Sigmoid colon (tissue), 7 donors: ENCODE results near the gene ITGA7. TPM values are rescaled to one million over a fixed set of nuclear protein-coding genes. Genes with fewer than 3 reads are reported as not detected.
A peak's percentile ranks its signal among the peaks of the same experiment; 100 is the strongest.

ENCODE experiments used
- DNase-seq: peaks from one replicate; pipeline ENCODE4 v3.0.0-alpha.2; 2019
- H3K27ac ChIP-seq, 4 donors: fragments of 200-600 bp; sonication (generic); one replicate each; pipeline ENCODE4 v1.5.1; 2016 to 2019; ENCODE audit warnings: mild to moderate bottlenecking in 1 of 4
- H3K27me3 ChIP-seq, 3 donors: fragments of 200-600 bp; sonication (generic); one replicate each; pipeline ENCODE4 v1.5.1; 2019; ENCODE audit warnings: mild to moderate bottlenecking in 1 of 3
- H3K36me3 ChIP-seq, 4 donors: fragments of 200-600 bp; sonication (generic); one replicate each; pipeline ENCODE4 v1.5.1; 2016 to 2019
- H3K4me1 ChIP-seq, 4 donors: fragments of 200-600 bp; sonication (generic); one replicate each; pipeline ENCODE4 v1.5.1; 2017 to 2019
- H3K4me3 ChIP-seq, 4 donors: fragments of 200-600 bp; sonication (generic); one replicate each; pipeline ENCODE4 v1.5.1; 2017 to 2019; ENCODE audit warnings: mild to moderate bottlenecking in 2 of 4, moderate library complexity in 1 of 4
- H3K9me3 ChIP-seq, 4 donors: fragments of 200-600 bp in 3 of 4; sonication (generic) in 3 of 4; one replicate each; pipeline versions ENCODE4 v1.5.1 to v1.6.1; 2013 to 2019
- EP300 ChIP-seq, 4 donors: sonication (generic); formaldehyde crosslinking; IDR thresholded peaks; one replicate each; pipeline ENCODE4 v1.6.1; 2017; ENCODE audit warnings: antibody characterized with exemption in 4 of 4
- POLR2A ChIP-seq, 2 donors: fragments of 450-650 bp; IDR thresholded peaks; one replicate each; pipeline ENCODE4 v1.6.1; 2016; ENCODE audit warnings: antibody characterized with exemption in 2 of 2, mild to moderate bottlenecking in 2 of 2, moderate library complexity in 2 of 2
- POLR2AphosphoS5 ChIP-seq, 4 donors: sonication (generic); formaldehyde crosslinking; IDR thresholded peaks; one replicate each; pipeline ENCODE4 v1.6.1; 2017; ENCODE audit warnings: antibody characterized with exemption in 4 of 4
- WGBS, 2 donors: extraction: QIAGEN DNeasy Blood & Tissue Kit; methylation state at CpG; one replicate each; pipeline ENCODE4 v1.1.7; 2013; 5-methylcytosine and 5-hydroxymethylcytosine counted together
- intact Hi-C: fragments of 100-400 bp; cut with DNase I; formaldehyde crosslinking; loops from one replicate; pipeline ENCODE4 v1.15.1; 2023
- polyA plus RNA-seq, 3 donors: library from polyadenylated mRNA; stranded (reverse); fragments of 200-250 nt; gene quantifications; one replicate each; pipeline ENCODE4 v1.2.3, GENCODE V29; 2013
- total RNA-seq, 4 donors: library from RNA; depleted of rRNA; stranded (reverse); fragments of >200 nt; gene quantifications; one replicate each; pipeline ENCODE4 v1.1.0, GENCODE V29; 2016
- TF ChIP-seq, protein P1 (sequence below), 4 experiments: fragments of 450-650 bp in 3 of 4; fragments of 200-600 bp in 1 of 4; IDR thresholded peaks; one replicate each; pipeline ENCODE4 v1.5.1; 2016 to 2019; ENCODE audit warnings: antibody characterized with exemption in 4 of 4, mild to moderate bottlenecking in 3 of 4, moderate library complexity in 2 of 4
- donor health status: healthy with polysubstance abuse.
- donor health status: Bipolar disorder and iron deficiency.
- donor health status: healthy.

ITGA7 gene
- total and polyA plus RNA-seq, 7 donors: 1.8 to 588 (median 66.6) TPM

DNA sequence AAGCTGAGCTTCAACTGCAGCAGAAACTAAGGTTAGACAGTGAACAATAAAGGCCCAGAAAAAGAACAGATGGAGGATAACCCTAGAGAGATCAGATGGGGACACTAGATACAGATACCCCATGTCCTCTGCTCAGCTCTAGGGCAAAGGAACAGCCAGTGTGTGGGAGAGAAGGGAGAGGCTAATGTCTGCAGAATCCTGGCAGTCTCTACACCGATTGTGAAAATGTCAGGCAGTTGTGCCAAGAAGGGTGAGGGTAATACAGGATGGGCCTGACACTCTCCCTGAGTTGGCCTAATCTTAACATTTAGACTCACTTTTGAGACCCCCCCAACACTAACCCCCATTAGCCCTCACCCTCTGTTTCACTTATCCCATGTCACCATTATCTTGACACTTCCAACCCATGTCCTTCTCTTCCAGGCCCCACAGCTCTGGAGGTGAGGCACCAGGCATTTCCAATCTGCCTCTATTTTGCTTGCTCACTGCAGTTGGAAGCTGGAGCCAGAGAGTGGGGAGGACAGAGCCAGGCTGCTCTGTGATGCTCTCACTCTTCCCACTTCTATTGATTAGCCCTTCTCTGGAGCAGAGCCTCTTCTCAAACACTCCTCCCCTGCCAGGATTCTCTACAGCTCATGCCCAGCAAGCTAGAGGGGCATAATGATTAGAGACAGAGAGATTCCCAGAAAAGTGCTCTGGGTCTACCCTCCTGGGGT is 5.2 kb upstream of the ITGA7 start:
- Histone ChIP-seq H3K36me3 (no peaks in the 10 kb centered on the region), H3K9me3 (no peaks in the 10 kb centered on the region), H3K27ac (peak overlapping the region; percentile 76 to 100 (median 97)), H3K4me1 (peaks cover 0 to 86% (median 74%) of the 10 kb centered on the region in 4 donors), H3K4me3 (no peak overlapping the region), H3K27me3 (no peaks in the 10 kb centered on the region)
- DNase-seq: no peak
- TF ChIP-seq EP300 (IDR thresholded peaks at IDR 0.05) (no peak), POLR2A (IDR thresholded peaks at IDR 0.05) (no peak), POLR2AphosphoS5 (IDR thresholded peaks at IDR 0.05) (no peak)
- TF ChIP-seq, protein P1, sequence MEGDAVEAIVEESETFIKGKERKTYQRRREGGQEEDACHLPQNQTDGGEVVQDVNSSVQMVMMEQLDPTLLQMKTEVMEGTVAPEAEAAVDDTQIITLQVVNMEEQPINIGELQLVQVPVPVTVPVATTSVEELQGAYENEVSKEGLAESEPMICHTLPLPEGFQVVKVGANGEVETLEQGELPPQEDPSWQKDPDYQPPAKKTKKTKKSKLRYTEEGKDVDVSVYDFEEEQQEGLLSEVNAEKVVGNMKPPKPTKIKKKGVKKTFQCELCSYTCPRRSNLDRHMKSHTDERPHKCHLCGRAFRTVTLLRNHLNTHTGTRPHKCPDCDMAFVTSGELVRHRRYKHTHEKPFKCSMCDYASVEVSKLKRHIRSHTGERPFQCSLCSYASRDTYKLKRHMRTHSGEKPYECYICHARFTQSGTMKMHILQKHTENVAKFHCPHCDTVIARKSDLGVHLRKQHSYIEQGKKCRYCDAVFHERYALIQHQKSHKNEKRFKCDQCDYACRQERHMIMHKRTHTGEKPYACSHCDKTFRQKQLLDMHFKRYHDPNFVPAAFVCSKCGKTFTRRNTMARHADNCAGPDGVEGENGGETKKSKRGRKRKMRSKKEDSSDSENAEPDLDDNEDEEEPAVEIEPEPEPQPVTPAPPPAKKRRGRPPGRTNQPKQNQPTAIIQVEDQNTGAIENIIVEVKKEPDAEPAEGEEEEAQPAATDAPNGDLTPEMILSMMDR (IDR thresholded peaks at IDR 0.05): no peak
- intact Hi-C loops: no loop called here
- 49 to 59% methylated on average over 1 of the region's 1 CpG for WGBS, 2 donors

DNA sequence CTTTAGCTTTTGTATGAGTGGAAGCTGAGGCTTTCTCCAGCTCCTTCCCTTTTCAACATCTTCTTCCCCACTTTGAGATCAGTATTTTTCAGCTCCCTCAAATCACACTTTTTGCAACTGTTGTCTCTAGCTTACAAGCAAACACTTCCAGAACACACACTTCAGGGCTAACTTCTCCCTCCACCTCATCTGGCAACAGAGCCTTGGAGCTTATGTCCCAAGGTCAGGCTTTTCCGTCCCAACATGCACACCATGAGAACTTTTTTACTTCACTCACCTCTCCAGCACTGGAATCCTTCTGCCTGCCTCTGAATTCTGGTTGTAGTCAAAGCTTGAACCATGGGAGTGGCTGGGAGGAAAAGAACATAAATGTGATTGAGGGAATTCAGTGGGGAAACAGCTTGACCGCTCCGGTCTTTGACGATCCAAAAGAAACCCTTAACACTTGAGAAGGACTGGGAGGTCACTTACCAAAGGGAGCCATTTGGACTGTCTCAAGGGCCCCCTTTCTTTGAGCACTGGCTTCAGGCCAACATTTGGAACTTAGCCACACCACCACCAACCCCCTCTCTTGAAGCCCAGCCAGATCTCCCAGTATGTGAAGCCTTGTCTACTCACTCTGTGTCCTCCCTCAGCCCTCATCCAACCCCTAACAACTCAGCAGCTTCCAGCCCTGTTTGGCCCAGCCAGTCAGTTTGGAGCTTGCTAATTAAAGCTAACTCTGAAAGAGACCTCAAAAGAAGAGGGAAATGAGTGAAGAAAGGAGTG is 4.3 kb upstream of the ITGA7 start:
- no peaks in the 10 kb centered on the region for H3K9me3 ChIP-seq
- H3K36me3 ChIP-seq: no peaks in the 10 kb centered on the region
- no peak for DNase-seq
- intact Hi-C loops: no loop called here
- WGBS, 2 donors: 74 to 80% methylated on average over 4 of the region's 4 CpGs
- peak overlapping the region in 1 of 4 donors; percentile 12 for H3K4me3 ChIP-seq
- peaks cover 0 to 78% (median 71%) of the 10 kb centered on the region in 4 donors for H3K4me1 ChIP-seq
- H3K27ac ChIP-seq: peak overlapping the region; percentile 76 to 100 (median 97)
- TF ChIP-seq, protein P1 (IDR thresholded peaks at IDR 0.05): no peak
- TF ChIP-seq POLR2A (IDR thresholded peaks at IDR 0.05) (no peak), EP300 (IDR thresholded peaks at IDR 0.05) (no peak), POLR2AphosphoS5 (IDR thresholded peaks at IDR 0.05) (no peak)
- no peaks in the 10 kb centered on the region for H3K27me3 ChIP-seq

- peak in 3 of 4 donors; percentile 15 to 67 (median 28) for TF ChIP-seq POLR2AphosphoS5 (IDR thresholded peaks at IDR 0.05)
- TF ChIP-seq POLR2A (IDR thresholded peaks at IDR 0.05): no peak
- intact Hi-C loops: no loop called here
- DNase-seq: no peak
- H3K27me3 ChIP-seq: no peaks in the 10 kb centered on the region
- peaks cover 0 to 70% (median 56%) of the 10 kb centered on the region in 4 donors for H3K4me1 ChIP-seq
- WGBS, 2 donors: 16 to 24% methylated on average over 3 of the region's 3 CpGs
- H3K9me3 ChIP-seq: no peaks in the 10 kb centered on the region
- no peaks in the 10 kb centered on the region for H3K36me3 ChIP-seq
- H3K4me3 ChIP-seq: peak overlapping the region in 3 of 4 donors; percentile 75 to 82 (median 81)
- peak overlapping the region; percentile 94 to 100 (median 98) for H3K27ac ChIP-seq
These were observed 1.1 kb upstream of the ITGA7 start for GRCh38 chr12:55708695-55709233.

- intact Hi-C loops: no loop called here
- Histone ChIP-seq H3K36me3 (peaks cover 0 to 6% (median 0%) of the 10 kb centered on the region in 4 donors), H3K27me3 (no peaks in the 10 kb centered on the region), H3K4me3 (peak overlapping the region; percentile 75 to 82 (median 78)), H3K9me3 (no peaks in the 10 kb centered on the region), H3K27ac (peak overlapping the region; percentile 94 to 100 (median 98)), H3K4me1 (peaks cover 0 to 72% (median 56%) of the 10 kb centered on the region in 4 donors)
- TF ChIP-seq POLR2AphosphoS5 (IDR thresholded peaks at IDR 0.05): no peak
- 12 to 15% methylated on average over 22 of the region's 22 CpGs for WGBS, 2 donors
- no peak for DNase-seq
These were observed 459 bp downstream of the ITGA7 start for GRCh38 chr12:55707219-55707671.

DNA sequence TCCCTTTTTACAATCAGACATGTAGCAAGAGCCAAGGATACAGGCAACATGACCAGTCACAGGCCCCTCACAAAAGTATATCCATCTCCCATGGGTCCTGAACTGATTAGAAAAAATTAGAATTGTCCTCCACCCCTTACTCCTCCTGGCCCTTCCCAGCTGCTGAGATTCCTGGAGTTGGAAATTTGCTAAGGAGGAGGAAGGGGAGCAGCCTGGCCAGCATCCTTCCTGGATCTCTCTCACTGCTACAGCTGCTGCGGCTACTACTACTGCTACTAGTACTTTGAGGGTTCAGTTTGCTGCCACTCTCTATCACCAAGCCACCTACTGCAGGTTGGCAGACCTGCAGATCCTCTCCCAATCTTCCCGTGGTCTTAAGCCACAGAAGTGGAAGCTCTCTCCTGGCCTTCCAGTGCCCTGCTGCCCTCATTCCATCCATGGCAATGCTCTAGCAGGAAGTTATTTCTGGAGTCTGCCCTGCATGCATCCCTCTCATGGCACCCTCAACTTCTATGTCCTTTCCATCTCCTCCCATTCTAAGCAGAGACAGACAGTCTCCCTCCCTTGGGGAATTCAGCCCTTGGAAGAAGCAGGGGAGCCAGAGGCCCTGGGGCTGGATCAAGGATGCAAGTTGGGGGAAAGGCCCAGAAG is 1.0 kb downstream of the ITGA7 start:
- no peaks in the 10 kb centered on the region for H3K9me3 ChIP-seq
- TF ChIP-seq EP300 (IDR thresholded peaks at IDR 0.05) (no peak), POLR2AphosphoS5 (IDR thresholded peaks at IDR 0.05) (peak in 2 of 4 donors; percentile 5 to 18), POLR2A (IDR thresholded peaks at IDR 0.05) (no peak)
- TF ChIP-seq, protein P1 (IDR thresholded peaks at IDR 0.05): no peak
- no peak for DNase-seq
- H3K4me3 ChIP-seq: peak overlapping the region; percentile 75 to 82 (median 78)
- peak overlapping the region; percentile 94 to 100 (median 98) for H3K27ac ChIP-seq
- 79 to 90% methylated on average over 2 of the region's 2 CpGs for whole genome bisulfite sequencing, 2 donors
- intact Hi-C loops: no loop called here
- H3K36me3 ChIP-seq: peaks cover 0 to 7% (median 0%) of the 10 kb centered on the region in 4 donors
- no peaks in the 10 kb centered on the region for H3K27me3 ChIP-seq
- H3K4me1 ChIP-seq: peaks cover 0 to 72% (median 53%) of the 10 kb centered on the region in 4 donors
